Measurements from ENCODE around the gene WDR37. TPM values are rescaled to one million over a fixed set of nuclear protein-coding genes. Genes with fewer than 3 reads are reported as not detected.
A peak's percentile ranks its signal among the peaks of the same experiment; 100 is the strongest.
"Not testable (repeated sequence)": the region's sequence is repeated elsewhere in the genome, so short reads cannot be mapped to it uniquely, and the experiment has no call there.

The WDR37 gene
- polyA plus RNA-seq (ENCODE audit: insufficient read length) = 12.5 TPM

GRCh38 chr10:1056326-1057105 is at the start of gene WDR37:
Gene WDR37, plus strand, starts transcription at chr10:1056385. Its CDS starts 15,771 bp downstream, at chr10:1072156.
- DNase-seq = peak; percentile 86

GRCh38 chr10:1006573-1006972 is 49.6 kb upstream of the WDR37 start:
- no peak for DNase-seq

GRCh38 chr10:1007583-1007982 is 48.6 kb upstream of the WDR37 start:
- DNase-seq = no peak

- DNase-seq = no peak
These were observed 47.1 kb upstream of the WDR37 start for GRCh38 chr10:1009071-1009494.

- not testable (repeated sequence) for DNase-seq
These were observed 46.2 kb upstream of the WDR37 start for GRCh38 chr10:1009947-1010346.

GRCh38 chr10:1010703-1011102 is 45.5 kb upstream of the WDR37 start:
- no peak for DNase-seq

GRCh38 chr10:1011696-1012095 is 44.5 kb upstream of the WDR37 start:
- DNase-seq = no peak

- DNase-seq = no peak
These were observed 40.5 kb upstream of the WDR37 start for GRCh38 chr10:1015688-1016087.

- no peak for DNase-seq
These were observed 36.8 kb upstream of the WDR37 start for GRCh38 chr10:1019362-1019761.

GRCh38 chr10:1020460-1020859 is 35.7 kb upstream of the WDR37 start:
- DNase-seq = no peak

- DNase-seq = no peak
These were observed 35.2 kb upstream of the WDR37 start for GRCh38 chr10:1020958-1021357.

- DNase-seq = no peak
These were observed 33.8 kb upstream of the WDR37 start for GRCh38 chr10:1022413-1022812.

GRCh38 chr10:1024103-1024502 is 32.1 kb upstream of the WDR37 start:
- DNase-seq = no peak

- no peak for DNase-seq
These were observed 30.5 kb upstream of the WDR37 start, which contains the start of gene IDI2 for GRCh38 chr10:1025683-1026082. Gene IDI2, minus strand, starts transcription at chr10:1025859. Its CDS starts 1,136 bp downstream, at chr10:1024723.

GRCh38 chr10:1026578-1026977 is 29.6 kb upstream of the WDR37 start:
- DNase-seq = no peak

- DNase-seq = no peak
These were observed 26.3 kb upstream of the WDR37 start for GRCh38 chr10:1029838-1030237.

GRCh38 chr10:1033601-1034000 is 22.6 kb upstream of the WDR37 start:
- no peak for DNase-seq

- no peak for DNase-seq
These were observed 21.4 kb upstream of the WDR37 start for GRCh38 chr10:1034758-1035157.

GRCh38 chr10:1035201-1035600 is 21.0 kb upstream of the WDR37 start:
- DNase-seq = no peak

GRCh38 chr10:1036341-1036791 is 19.8 kb upstream of the WDR37 start:
- DNase-seq = no peak

- DNase-seq = no peak
These were observed 19.1 kb upstream of the WDR37 start for GRCh38 chr10:1037098-1037497.

- DNase-seq = not testable (repeated sequence)
These were observed 17.4 kb upstream of the WDR37 start for GRCh38 chr10:1038769-1039168.

GRCh38 chr10:1040133-1040532 is 16.1 kb upstream of the WDR37 start:
- DNase-seq = no peak

- DNase-seq = no peak
These were observed 14.7 kb upstream of the WDR37 start for GRCh38 chr10:1041514-1041913.

All from hindlimb muscle (tissue), 1 donor.